ENCODE data around the gene CCNI.
A peak's percentile ranks its signal among the peaks of the same experiment; 100 is the strongest.
"Not testable (repeated sequence)": the region's sequence is repeated elsewhere in the genome, so short reads cannot be mapped to it uniquely, and the experiment has no call there.

CCNI gene, protein sequence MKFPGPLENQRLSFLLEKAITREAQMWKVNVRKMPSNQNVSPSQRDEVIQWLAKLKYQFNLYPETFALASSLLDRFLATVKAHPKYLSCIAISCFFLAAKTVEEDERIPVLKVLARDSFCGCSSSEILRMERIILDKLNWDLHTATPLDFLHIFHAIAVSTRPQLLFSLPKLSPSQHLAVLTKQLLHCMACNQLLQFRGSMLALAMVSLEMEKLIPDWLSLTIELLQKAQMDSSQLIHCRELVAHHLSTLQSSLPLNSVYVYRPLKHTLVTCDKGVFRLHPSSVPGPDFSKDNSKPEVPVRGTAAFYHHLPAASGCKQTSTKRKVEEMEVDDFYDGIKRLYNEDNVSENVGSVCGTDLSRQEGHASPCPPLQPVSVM

DNA sequence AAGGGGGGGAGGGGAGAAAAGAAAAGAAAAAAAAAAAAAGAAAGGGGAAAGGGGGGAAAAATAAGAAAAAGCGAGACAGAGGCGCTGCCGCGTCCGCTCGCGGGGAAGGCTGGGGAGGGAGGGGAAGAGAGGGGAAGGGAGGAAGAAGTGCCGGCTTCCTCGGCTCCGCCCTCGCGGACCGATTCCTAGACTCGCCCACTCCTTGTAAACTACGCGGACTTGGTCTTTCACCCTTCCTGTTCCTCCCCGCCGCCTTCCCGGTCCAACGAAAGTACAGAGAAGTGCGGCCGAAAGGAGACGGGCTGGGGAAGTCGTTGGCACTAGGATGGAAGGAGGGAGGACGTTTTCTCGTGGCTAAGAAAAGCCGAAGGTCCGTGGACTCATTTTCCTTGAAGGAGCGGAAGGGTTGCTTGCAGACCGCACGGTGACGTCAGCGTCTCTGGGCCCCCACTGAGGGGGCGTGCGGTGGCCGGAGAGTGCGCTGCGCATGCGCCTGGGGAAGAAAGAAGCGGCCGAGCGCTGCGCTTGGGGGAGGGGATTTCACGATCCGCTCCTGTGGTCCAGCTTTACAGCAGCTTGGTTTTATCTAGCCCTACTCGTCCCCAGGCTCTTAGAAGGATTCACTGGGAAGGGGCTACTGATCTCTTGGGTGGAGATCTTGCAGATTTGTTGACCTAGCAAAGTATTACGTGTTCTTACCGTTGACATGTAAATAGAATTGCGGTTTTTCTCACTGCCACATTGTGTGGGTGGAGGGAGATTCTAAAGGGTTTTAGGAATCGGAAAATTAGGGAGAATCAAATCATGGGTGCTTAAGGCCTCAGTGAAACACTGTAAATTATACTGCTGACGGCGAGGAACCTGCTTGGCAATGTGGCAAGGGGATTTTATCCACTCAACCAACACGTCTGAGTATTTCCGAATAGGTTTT lies at the start of gene CCNI:
TSS of gene CCNI (minus strand) at position 121 of the 931 bp plus-strand sequence. CDS start 9,627 bp downstream, outside the sequence.
- peak; percentile 84 for DNase-seq (ENCODE audit: low read depth)

DNA sequence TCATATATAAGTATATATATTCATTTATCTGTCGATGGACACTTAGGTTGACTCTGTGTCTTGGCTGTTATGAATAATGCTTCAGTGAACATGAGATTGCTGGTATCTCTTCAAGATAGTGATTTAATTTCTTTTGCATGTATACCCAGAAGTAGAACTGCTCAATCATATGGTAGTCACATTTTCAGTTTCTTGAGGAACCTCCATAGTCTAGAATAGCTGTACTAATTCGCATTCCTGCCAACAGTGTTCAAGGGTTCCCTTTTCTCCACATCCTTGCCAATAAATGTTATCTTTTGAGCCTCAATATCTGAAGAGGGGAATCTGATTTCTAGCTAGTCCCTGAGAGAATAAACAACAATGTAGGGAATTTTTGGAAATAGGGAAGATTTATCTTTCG lies 48.8 kb upstream of the CCNI start:
- DNase-seq (ENCODE audit: low read depth), result no peak

DNA sequence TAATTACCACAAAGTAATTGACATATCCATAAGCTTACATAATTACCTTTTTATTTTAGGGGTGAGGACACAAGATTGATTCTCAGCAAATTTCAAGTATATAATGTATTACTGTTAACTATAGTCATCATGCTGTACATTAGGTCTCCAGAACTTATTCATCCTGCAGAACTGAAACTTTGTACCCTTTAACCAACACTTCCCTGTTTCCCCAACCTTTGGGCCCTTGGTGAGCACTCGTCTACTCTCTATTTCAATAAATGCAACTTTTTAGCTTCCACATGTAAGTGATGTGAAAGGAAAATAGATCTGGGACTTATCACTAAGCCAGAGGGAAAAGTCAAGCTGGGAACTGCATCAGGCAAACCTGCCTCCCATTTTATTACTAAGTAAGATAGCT lies 47.6 kb upstream of the CCNI start:
- no peak for DNase-seq (ENCODE audit: low read depth)

DNA sequence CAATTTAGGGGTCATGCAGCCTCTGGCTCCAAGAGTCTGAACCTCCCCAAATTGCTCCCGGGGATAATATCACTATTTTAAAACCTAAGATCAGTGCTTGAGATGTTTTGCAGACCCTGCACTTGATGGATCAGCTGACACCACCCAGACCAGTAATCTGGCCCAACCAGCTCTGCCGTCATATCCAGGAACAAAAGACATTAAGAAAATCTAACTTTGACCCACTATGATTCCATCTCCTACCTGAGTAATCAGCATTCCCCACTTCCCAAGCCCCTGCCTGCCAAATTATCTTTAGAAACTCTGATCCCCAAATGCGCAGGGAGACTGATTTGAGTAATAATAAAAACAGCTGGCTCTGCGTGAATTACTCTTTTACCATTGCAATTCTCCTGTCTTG lies 46.9 kb upstream of the CCNI start:
- DNase-seq (ENCODE audit: low read depth), result no peak

DNA sequence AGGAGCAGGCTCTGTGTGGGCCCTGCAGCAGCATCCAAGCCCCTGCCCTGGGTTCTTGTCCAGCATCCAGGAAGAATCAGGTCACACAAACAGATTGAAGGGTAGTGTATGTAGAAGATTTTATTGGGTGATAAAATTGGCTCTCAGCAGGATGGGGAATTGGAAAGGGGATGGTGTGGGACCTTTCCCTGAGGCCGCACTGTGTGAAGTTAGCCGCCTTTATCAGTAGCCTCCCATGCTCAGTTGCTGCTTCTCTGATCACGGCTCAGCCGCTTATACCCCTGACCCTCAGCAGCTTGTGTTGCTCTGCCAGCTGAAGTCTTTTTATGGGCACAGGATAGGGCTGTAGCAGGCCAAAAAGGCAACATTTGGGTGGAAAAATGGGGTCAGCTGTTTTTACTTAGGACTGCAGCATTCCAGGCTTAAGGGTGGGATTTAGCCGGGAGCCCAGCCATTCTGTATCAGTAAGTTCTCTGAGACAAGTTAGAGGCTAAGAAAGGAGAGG lies 46.0 kb upstream of the CCNI start:
- no peak for DNase-seq (ENCODE audit: low read depth)

DNA sequence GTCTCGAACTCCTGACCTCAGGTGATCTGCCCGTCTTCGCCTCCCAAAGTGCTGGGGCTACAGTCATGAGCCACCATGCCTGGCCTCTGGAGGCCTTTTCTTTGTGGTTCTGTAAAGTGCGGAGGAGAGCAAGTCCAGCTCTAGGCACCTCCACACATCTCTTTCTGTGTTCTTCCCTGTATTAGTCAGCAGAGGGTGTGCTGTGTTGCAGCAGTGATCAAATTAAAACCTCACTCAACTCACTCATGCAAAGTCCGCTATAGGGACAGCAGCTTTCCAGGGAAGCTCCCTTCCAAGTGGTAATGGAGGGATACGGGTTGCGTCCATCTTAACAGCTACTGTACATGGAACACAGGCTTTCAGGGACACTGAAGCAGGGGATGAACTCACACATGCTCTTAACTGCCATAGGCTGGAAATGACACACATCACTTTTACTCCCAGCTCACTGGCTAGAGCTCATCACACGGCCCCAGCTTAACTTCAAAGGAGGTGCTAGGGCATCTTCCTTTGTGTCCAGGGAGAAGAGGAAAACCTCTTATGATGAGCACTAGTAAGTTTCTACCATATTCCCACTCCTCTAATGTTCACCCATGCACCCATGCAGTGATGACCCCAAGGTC lies 45.2 kb upstream of the CCNI start:
- DNase-seq (ENCODE audit: low read depth), result no peak

DNA sequence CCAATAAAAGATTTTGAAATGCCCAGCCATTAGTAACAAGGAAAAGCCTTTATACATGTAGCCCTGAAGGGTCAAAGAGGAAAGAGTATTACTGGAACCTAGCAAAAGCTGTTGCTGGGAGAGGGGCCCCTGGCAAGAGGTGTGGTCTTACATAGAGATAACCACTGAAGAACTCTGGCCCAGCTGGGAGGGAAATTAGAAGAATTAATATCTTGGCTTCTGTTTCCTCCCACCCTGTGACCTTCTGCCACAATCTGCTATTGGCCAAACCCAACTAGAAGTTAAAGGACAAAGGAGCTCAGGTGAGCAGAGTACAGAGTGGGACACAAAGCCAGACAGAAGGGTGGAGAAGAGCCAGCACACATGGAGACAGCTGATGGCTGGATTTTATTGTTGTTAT lies 41.9 kb upstream of the CCNI start:
- DNase-seq (ENCODE audit: low read depth), result no peak

DNA sequence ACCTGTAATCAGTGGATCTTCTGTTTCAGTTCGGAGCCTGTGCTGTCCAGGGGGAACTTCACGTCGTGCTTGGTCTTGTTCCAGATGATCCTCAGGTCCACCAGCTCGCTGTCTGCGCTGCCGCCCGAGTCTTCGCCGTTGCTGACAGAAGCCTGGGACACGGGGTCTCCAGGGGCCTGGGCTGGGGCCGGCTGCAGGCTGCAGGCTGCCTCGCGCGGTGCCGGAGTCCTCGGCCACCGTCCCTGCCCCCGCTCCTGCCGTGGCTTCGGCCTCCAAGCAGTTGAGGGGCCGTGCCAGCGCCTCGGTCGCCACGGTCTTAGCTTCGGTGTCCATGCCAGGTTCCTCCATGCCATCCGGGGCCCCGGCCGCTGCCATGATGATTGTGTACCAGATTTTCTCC lies 37.3 kb upstream of the CCNI start:
- DNase-seq (ENCODE audit: low read depth), result no peak

DNA sequence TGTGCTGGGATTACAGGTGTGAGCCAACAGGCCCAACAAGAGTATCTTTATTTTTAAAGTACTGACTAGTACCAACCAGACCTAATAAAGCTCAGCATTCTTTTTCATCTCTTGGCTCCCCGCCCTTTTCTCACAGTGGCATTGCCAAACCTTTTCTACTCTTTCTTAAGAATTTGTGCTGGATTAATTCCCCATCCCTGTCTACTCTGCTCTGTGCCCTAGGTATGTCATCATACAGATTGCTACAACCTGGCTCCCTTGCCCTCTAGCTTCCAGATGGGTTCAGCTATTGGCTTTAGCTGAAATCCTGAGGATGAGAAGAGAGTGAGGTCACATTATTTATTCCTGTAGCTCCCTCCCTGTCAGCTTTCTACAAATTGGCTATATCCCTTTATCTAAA lies 34.9 kb upstream of the CCNI start:
- DNase-seq (ENCODE audit: low read depth), result no peak

DNA sequence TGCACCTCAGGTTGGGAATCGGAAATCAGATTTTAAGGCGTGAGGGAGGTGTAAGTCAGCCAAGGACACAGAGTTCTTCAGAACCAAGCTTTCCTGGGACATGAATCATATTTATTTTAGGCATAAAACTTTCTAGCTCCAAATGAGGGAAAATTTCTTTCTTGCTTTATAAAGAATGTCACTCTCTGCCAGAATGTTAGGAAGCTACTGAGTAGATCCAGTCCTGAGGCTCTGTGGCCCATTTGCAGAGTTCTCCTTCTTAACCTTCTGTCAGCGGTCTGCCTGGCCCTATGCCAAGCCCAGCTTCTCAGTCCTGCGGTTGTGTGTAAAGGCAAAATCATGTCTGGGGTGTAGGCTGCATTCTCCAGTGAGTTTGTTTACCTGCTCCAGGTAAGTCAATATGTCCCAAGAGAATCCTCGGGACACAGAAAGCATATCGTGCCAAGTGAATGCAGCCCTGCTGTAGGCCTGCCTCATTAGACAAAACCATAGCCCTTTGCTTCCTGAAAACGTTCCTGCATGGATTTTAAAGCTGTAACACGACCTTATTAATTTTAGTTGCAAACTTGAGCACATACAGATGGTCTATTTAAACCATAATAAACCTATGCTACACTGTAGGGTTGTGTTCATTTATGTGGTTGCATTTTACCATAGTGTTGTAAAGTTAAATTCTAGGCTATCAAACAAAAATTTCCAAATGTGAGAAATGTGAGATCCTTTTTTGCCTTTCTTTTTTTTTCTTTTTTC lies 29.2 kb upstream of the CCNI start:
- no peak for DNase-seq (ENCODE audit: low read depth)

DNA sequence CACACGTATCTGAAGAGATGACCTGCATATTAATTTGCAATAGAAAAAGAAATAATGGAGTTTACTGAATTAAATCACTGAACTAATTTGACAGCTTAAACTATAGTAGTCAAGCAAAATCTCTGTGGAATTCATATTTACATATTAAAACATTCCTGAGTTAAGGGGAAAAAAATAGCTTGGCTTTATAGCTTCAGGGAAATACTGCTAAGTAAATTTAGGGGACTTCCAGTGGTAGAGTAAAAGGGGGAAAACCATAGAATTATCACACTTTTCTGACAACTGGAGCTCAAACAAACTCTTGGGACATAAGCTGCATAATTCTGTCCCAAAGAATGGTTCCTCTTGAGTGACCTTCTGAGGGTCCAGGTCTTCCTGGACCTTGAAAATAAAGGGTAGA lies 28.6 kb upstream of the CCNI start:
- DNase-seq (ENCODE audit: low read depth), result no peak

DNA sequence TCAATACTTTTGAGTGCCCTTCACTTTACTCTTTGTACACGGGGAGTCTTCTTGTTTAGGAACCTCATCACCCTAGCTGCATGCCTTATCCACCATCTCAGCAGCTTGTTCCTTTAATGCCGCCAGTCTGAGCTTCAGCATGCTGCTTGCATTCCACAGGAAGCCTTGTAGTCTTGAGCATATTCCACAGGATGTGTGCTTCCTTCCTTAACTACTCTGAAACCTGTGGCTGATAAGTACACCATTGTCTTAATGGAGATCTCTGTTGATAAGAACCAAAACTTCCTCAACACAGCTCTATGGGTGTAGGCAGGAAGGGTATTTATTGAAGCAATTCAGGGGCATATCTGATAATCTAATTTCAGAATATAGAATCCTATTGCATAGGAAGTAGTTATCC lies 24.4 kb upstream of the CCNI start:
- no peak for DNase-seq (ENCODE audit: low read depth)

DNA sequence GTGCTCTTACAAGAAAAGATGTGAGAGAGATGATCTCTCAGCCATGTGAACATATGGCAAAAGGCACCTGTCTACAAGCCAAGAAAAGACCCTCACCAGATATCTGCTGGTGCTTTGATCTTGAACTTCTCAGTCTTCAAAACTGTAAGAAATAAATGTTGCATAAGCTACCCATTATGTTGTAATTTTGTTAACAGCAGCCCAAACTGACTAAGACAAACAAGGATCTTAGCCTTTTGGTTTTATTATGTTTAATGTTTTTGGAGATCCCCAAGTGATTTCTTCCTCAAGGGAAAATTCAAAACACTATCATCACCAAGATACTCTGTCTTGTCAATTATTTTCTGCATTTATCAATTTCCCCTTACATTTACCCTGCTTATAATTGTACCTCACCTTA lies 21.8 kb upstream of the CCNI start:
- no peak for DNase-seq (ENCODE audit: low read depth)

DNA sequence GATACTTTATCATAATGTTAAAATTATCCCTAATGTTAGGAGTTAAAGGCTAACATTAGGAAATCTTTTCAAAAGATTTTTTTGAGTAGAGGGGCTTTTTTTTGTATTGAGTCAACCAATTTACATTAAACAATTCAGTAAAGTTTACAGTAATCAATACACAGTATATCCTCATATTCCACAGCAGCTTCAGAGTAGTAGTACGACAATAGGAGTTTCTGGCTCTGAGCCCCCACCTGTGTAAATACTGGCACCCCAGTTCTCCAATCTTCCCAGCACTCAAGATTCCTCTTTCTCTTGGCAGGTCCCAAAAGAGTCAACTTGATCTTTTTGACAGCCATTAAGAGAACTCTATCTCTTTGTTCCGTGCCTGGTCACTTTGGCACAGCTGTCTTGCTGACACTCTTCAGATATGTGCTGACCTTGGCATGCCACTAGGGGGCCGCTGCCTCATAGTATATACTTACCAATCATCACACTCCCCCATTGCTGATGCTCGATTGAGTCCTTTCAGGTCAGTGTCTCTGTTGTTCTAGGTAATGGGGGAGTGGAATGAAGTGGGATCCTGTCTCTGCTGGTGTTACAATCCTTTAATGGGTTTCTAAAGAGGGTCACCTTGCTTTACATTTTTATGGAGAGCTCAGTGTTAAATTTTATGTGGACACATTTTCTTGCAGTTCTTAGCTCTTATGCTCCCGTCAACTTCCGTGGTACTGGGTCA lies 19.5 kb upstream of the CCNI start:
- DNase-seq (ENCODE audit: low read depth), result peak; percentile 46

DNA sequence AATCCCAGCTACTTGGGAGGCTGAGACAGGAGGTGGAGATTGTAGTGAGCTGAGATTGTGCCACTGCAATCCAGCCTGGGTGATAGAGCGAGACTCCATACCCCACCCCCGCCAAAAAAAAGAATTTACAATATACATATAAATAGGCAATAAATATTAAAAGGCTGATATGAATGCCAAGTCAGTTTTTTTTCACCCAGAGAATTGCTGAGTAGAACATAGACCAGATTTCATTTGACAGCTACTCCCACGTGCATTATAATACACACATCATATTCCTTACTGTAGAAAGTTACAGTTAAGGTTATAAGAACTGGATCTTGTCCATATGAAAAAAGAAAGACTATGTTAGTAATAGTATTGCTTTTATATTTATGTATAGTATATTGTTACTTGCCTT lies 18.7 kb upstream of the CCNI start:
- DNase-seq (ENCODE audit: low read depth), result no peak

DNA sequence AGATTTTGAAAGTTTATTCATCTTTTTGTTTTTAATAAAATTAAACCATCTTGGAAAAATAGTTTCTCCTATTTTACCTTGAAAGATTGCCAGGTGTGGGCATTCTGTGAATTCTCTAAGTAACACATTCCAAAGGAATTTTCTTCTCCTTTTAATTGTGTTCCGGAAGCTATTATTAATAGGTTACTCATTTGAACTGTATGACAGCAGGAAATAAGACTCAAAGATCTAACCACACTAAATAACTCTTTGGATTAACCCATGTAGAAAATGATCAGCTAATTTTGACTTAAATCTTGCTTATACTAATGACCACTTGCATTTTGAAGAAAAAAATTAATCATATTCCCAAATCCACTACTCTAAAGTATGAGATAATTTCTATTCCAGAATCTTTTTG lies 17.6 kb upstream of the CCNI start:
- DNase-seq (ENCODE audit: low read depth), result no peak

DNA sequence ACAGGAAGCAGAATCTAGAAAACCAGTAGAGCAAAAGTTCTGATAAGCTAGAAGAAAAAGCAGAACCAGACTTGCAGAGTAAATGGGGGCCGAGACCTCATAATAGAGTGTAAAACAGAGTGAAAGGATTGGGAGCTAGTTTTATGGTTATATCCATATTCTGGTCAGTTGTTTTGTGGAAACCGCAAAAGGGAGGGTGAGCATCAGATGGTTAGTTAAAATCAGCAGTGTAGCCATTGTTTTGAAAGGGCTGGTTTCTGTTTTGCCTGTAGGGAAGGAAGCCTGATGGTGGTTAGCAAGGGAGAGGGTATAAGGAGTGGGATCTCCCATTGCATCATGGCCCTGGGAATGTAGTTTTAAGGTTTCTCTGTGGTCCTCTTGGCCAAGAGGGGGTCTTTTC lies 17.2 kb upstream of the CCNI start:
- no peak for DNase-seq (ENCODE audit: low read depth)

DNA sequence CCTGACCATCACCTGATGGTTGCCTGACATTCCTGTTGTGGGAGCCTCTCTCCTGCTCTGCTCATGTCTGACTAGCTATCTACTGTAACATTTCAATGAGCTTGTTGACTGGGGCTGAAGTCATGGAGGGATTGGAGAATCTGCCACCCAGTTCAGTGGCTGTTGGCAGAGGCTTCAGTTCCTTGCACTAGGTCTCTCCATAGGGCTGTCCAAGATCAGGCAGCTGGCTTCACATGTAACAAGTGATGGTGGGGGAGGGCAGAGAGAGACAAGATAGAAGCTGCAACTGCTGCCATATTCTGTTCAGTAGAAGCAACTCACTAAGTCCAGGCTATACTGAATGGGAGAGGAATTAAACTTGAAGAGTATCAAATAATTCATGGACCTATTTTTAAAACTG lies 14.1 kb upstream of the CCNI start:
- no peak for DNase-seq (ENCODE audit: low read depth)

DNA sequence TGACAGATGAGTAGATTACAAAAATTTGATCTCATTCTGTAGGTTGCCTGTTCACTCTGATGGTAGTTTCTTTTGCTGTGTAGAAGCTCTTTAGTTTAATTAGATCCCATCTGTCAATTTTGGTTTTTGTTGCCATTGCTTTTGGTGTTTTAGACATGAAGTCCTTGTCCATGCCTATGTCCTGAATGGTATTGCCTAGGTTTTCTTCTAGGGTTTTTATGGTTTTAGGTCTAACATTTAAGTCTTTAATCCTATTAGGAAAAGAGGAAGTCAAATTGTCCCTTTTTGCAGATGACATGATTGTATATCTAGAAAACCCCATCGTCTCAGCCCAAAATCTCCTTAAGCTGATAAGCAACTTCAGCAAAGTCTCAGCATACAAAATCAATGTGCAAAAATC lies 11.2 kb upstream of the CCNI start:
- not testable (repeated sequence) for DNase-seq (ENCODE audit: low read depth)

DNA sequence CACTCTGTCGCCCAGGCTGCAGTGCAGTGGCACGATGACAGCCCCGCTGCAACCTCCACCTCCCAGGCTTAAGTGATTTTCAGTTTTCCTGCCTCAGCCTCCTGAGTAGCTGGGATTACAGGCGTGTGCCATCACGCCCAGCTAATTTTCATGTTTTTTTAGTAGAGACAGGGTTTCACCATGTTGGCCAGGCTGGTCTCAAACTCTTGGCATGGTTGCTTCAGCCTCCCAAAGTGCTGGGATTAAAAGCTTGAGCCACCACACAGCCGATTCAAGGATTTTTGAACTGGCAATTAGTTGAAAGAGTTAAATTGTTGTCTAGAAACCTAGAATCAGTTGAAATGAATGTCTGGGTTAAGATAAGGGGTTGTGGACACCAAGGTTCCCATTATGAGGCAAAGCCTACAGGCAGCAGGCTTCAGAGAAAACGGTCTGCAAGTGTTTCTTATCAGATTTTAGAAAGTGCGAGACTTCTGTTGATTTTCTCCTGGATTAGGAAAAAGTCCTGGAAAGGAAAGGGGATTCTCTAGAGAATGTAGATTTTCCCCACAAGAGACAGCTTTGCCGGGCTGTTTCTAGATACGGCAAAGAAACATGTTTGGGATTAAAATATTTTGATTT lies 8.3 kb upstream of the CCNI start:
- DNase-seq (ENCODE audit: low read depth), result no peak

Measured in activated T-helper 9 cell treated with anti-CD3 and anti-CD28 coated beads, Interleukin-2, amount 50 U/mL, for 16 hours (primary cell).